HepG2 (cell line): ENCODE results near the gene ZNF71. TPM values are rescaled to one million over a fixed set of nuclear protein-coding genes. Genes with fewer than 3 reads are reported as not detected.
A peak's percentile ranks its signal among the peaks of the same experiment; 100 is the strongest.

ENCODE experiments used
- CAMTA2 ChIP-seq: sonication (generic); formaldehyde crosslinking; IDR thresholded peaks from 2 replicates; pipeline ENCODE4 v1.4.0; 2020; ENCODE audit warnings: mild to moderate bottlenecking, missing genetic modification reagents, borderline replicate concordance
- CBX5 ChIP-seq: sonication (generic); formaldehyde crosslinking; IDR thresholded peaks from 2 replicates; pipeline ENCODE4 v1.4.0; 2020; ENCODE audit warnings: missing genetic modification reagents, borderline replicate concordance
- CREM ChIP-seq, 2 experiments: sonication (generic) in 1 of 2; formaldehyde crosslinking in 1 of 2; IDR thresholded peaks; 2 replicates each; pipeline versions ENCODE4 v1.4.0 to v1.6.1; 2016 to 2020; ENCODE audit warnings: antibody characterized with exemption in 1 of 2, mild to moderate bottlenecking in 1 of 2, missing genetic modification reagents in 1 of 2
- GLI4 ChIP-seq: sonication (generic); formaldehyde crosslinking; IDR thresholded peaks from 2 replicates; pipeline ENCODE4 v1.5.1; 2020; ENCODE audit warnings: missing genetic modification reagents, mild to moderate bottlenecking, moderate library complexity, borderline replicate concordance
- HDAC1 ChIP-seq: sonication (generic); formaldehyde crosslinking; IDR thresholded peaks from 2 replicates; pipeline ENCODE4 v1.5.1; 2020; ENCODE audit warnings: mild to moderate bottlenecking, missing genetic modification reagents
- MEIS2 ChIP-seq: sonication (generic); formaldehyde crosslinking; IDR thresholded peaks from 2 replicates; pipeline ENCODE4 v1.9.0; 2021; ENCODE audit warnings: mild to moderate bottlenecking, missing genetic modification reagents
- MIER2 ChIP-seq: IDR thresholded peaks from 2 replicates; pipeline ENCODE4 v1.6.1; 2016; ENCODE audit warnings: missing biosample characterization, missing genetic modification reagents
- MLLT10 ChIP-seq: sonication (generic); formaldehyde crosslinking; IDR thresholded peaks from 2 replicates; pipeline ENCODE4 v1.4.0; 2020; ENCODE audit warnings: missing genetic modification reagents
- NFIB ChIP-seq: sonication (generic); formaldehyde crosslinking; IDR thresholded peaks from 2 replicates; pipeline ENCODE4 v1.9.0; 2021; ENCODE audit warnings: missing genetic modification reagents, mild to moderate bottlenecking, borderline replicate concordance
- PHF20 ChIP-seq: sonication (generic); formaldehyde crosslinking; IDR thresholded peaks from 2 replicates; pipeline ENCODE4 v1.5.0; 2020; ENCODE audit warnings: mild to moderate bottlenecking, missing genetic modification reagents
- PRMT3 ChIP-seq: sonication (generic); formaldehyde crosslinking; IDR thresholded peaks from 2 replicates; pipeline ENCODE4 v1.8.1; 2022; ENCODE audit warnings: low read depth, mild to moderate bottlenecking, moderate library complexity, missing genetic modification reagents, borderline replicate concordance
- RNF2 ChIP-seq: fragments of 450-650 bp; conservative IDR thresholded peaks from 2 replicates; pipeline ENCODE4 v1.6.1; 2016; ENCODE audit warnings: low read depth
- SP4 ChIP-seq: sonication (generic); formaldehyde crosslinking; IDR thresholded peaks from 2 replicates; pipeline ENCODE4 v1.8.1; 2023; ENCODE audit warnings: mild to moderate bottlenecking, missing genetic modification reagents
- SRY ChIP-seq: sonication (generic); formaldehyde crosslinking; IDR thresholded peaks from 2 replicates; pipeline ENCODE4 v1.8.0; 2022; ENCODE audit warnings: mild to moderate bottlenecking, missing genetic modification reagents
- TGIF2 ChIP-seq: IDR thresholded peaks from 2 replicates; pipeline ENCODE4 v1.6.1; 2016; ENCODE audit warnings: control low read depth, missing compliant biosample characterization
- ZFP62 ChIP-seq: sonication (generic); formaldehyde crosslinking; IDR thresholded peaks from 2 replicates; pipeline ENCODE4 v1.4.0; 2020; ENCODE audit warnings: missing genetic modification reagents
- ZNF224 ChIP-seq: sonication (generic); formaldehyde crosslinking; IDR thresholded peaks from 2 replicates; pipeline ENCODE4 v1.5.0; 2020; ENCODE audit warnings: mild to moderate bottlenecking, missing genetic modification reagents
- ZNF292 ChIP-seq: sonication (generic); formaldehyde crosslinking; IDR thresholded peaks from 2 replicates; pipeline ENCODE4 v1.8.1; 2022; ENCODE audit warnings: mild to moderate bottlenecking, low read depth, missing genetic modification reagents, borderline replicate concordance
- ZNF383 ChIP-seq: sonication (generic); formaldehyde crosslinking; IDR thresholded peaks from 2 replicates; pipeline ENCODE4 v1.4.0; 2020; ENCODE audit warnings: missing genetic modification reagents, mild to moderate bottlenecking, borderline replicate concordance
- ZNF430 ChIP-seq: sonication (generic); formaldehyde crosslinking; IDR thresholded peaks from 2 replicates; pipeline ENCODE4 v1.9.0; 2021; ENCODE audit warnings: mild to moderate bottlenecking, missing genetic modification reagents
- ZNF441 ChIP-seq: sonication (generic); formaldehyde crosslinking; IDR thresholded peaks from 2 replicates; pipeline ENCODE4 v1.7.0; 2021; ENCODE audit warnings: missing genetic modification reagents, borderline replicate concordance
- ZNF577 ChIP-seq: sonication (generic); formaldehyde crosslinking; IDR thresholded peaks from 2 replicates; pipeline ENCODE4 v1.4.0; 2020; ENCODE audit warnings: mild to moderate bottlenecking, low read depth, missing genetic modification reagents, borderline replicate concordance
- ZNF598 ChIP-seq: sonication (generic); formaldehyde crosslinking; IDR thresholded peaks from 2 replicates; pipeline ENCODE4 v1.5.1; 2020; ENCODE audit warnings: mild to moderate bottlenecking, missing genetic modification reagents, borderline replicate concordance
- polyA plus RNA-seq, 8 experiments: library from polyadenylated mRNA; depleted of rRNA in 3 of 8; stranded (reverse) in 7 of 8; unstranded in 1 of 8; fragments of >200 nt; fragmentation: Illumina TruSeq in 4 of 8; extraction: Trizol in 4 of 8; gene quantifications; 2 replicates each; pipeline versions ENCODE4 v1.2.1 to v1.2.3, GENCODE V29; 2011 to 2016; ENCODE audit warnings: low read depth in 4 of 8, missing spikeins in 1 of 8, mixed read lengths in 1 of 8; ENCODE audit not compliant: insufficient read depth in 1 of 8
- total RNA-seq, 5 experiments: library from RNA; depleted of rRNA; stranded (reverse); fragments of >200 nt; fragmentation: Illumina TruSeq; extraction: Trizol; gene quantifications; 2 replicates each; pipeline ENCODE4 v1.2.3, GENCODE V29; 2016; ENCODE audit warnings: low read depth in 1 of 5
- TF ChIP-seq, protein P1 (sequence below): sonication (generic); formaldehyde crosslinking; IDR thresholded peaks from 2 replicates; pipeline ENCODE4 v1.9.0; 2021; ENCODE audit warnings: missing genetic modification reagents, mild to moderate bottlenecking, borderline replicate concordance
- TF ChIP-seq, protein P2 (sequence below): sonication (generic); formaldehyde crosslinking; IDR thresholded peaks from 2 replicates; pipeline ENCODE4 v1.4.0; 2020; ENCODE audit warnings: missing genetic modification reagents
- TF ChIP-seq, protein P3 (sequence below): sonication (generic); formaldehyde crosslinking; IDR thresholded peaks from 2 replicates; pipeline ENCODE4 v1.4.0; 2020; ENCODE audit warnings: missing genetic modification reagents, borderline replicate concordance
- TF ChIP-seq, protein P4 (sequence below): sonication (generic); formaldehyde crosslinking; IDR thresholded peaks from 2 replicates; pipeline ENCODE4 v1.8.1; 2023; ENCODE audit warnings: mild to moderate bottlenecking, inconsistent platforms, moderate library complexity, missing genetic modification reagents, borderline replicate concordance

The ZNF71 gene
- total and polyA plus RNA-seq, 2 of the 13 experiments (the other 11 are each of a cell fraction or from before 2014, with no cell fraction given): 2.2 to 4.4 TPM

DNA sequence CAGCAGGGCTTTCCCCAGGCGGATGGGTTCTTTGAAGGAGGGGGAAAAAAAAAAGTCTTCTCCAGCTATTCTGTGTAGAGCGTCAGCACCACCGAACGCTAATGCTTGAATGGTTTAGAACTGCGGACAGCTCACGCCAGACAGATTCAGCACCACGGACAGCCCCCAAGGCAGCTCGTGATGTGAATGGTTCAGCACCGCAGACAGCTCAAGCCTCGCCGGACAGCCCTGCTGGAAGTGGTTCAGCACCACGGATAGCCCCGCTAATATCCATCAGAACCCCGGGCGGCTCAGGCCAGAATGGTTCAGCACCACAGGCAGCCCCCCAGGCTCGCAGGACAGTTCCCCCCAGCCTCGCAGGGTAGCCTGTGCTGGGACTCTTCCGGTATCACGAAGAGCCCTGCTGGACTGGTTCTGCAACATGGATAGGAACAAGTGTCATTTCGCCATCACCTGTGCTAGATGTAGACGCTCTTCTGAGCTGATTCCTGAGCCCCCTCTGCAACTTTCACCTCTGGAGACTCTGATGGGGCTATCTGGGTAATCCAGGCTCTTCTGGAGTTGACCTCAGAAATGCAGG, 43.0 kb downstream of the ZNF71 start (continued):
- TF ChIP-seq ZNF383: no peak
- 0 out of 2 replicates have a peak, but pooled peaks have one; percentile 28 for TF ChIP-seq NFIB (CRISPR knock-in tag)
- TF ChIP-seq TGIF2 (CRISPR knock-in tag): peak; percentile 99
- TF ChIP-seq RNF2: no peak
- peak; percentile 99 for TF ChIP-seq ZNF224 (CRISPR knock-in tag)
- TF ChIP-seq, protein P1, sequence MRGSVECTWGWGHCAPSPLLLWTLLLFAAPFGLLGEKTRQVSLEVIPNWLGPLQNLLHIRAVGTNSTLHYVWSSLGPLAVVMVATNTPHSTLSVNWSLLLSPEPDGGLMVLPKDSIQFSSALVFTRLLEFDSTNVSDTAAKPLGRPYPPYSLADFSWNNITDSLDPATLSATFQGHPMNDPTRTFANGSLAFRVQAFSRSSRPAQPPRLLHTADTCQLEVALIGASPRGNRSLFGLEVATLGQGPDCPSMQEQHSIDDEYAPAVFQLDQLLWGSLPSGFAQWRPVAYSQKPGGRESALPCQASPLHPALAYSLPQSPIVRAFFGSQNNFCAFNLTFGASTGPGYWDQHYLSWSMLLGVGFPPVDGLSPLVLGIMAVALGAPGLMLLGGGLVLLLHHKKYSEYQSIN: peak; percentile 98
- peak; percentile 98; the same call in 1 of the 2 replicates for TF ChIP-seq ZNF577 (CRISPR knock-in tag)
- peak; percentile 100 for TF ChIP-seq ZNF598 (CRISPR knock-in tag)
- TF ChIP-seq CAMTA2 (CRISPR knock-in tag): peak; percentile 100
- TF ChIP-seq PRMT3 (CRISPR knock-in tag): peak; percentile 100
- TF ChIP-seq SP4: peak; percentile 95
- no peak for TF ChIP-seq CREM (IDR thresholded peaks at IDR 0.05)
- TF ChIP-seq CREM (CRISPR knock-in tag; IDR thresholded peaks at IDR 0.05): peak; percentile 69
- TF ChIP-seq, protein P2, sequence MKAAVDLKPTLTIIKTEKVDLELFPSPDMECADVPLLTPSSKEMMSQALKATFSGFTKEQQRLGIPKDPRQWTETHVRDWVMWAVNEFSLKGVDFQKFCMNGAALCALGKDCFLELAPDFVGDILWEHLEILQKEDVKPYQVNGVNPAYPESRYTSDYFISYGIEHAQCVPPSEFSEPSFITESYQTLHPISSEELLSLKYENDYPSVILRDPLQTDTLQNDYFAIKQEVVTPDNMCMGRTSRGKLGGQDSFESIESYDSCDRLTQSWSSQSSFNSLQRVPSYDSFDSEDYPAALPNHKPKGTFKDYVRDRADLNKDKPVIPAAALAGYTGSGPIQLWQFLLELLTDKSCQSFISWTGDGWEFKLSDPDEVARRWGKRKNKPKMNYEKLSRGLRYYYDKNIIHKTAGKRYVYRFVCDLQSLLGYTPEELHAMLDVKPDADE (CRISPR knock-in tag): peak; percentile 100
- no peak for TF ChIP-seq ZFP62 (CRISPR knock-in tag)
- TF ChIP-seq, protein P3, sequence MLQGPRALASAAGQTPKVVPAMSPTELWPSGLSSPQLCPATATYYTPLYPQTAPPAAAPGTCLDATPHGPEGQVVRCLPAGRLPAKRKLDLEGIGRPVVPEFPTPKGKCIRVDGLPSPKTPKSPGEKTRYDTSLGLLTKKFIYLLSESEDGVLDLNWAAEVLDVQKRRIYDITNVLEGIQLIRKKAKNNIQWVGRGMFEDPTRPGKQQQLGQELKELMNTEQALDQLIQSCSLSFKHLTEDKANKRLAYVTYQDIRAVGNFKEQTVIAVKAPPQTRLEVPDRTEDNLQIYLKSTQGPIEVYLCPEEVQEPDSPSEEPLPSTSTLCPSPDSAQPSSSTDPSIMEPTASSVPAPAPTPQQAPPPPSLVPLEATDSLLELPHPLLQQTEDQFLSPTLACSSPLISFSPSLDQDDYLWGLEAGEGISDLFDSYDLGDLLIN (CRISPR knock-in tag): peak; percentile 100; the same call in 1 of the 2 replicates
- TF ChIP-seq MIER2 (CRISPR knock-in tag): peak; percentile 100
- TF ChIP-seq CBX5 (CRISPR knock-in tag): peak; percentile 99
- peak; percentile 99 for TF ChIP-seq MLLT10 (CRISPR knock-in tag)
- peak; percentile 99 for TF ChIP-seq ZNF441 (CRISPR knock-in tag)
- peak; percentile 83 for TF ChIP-seq PHF20
- TF ChIP-seq, protein P4, sequence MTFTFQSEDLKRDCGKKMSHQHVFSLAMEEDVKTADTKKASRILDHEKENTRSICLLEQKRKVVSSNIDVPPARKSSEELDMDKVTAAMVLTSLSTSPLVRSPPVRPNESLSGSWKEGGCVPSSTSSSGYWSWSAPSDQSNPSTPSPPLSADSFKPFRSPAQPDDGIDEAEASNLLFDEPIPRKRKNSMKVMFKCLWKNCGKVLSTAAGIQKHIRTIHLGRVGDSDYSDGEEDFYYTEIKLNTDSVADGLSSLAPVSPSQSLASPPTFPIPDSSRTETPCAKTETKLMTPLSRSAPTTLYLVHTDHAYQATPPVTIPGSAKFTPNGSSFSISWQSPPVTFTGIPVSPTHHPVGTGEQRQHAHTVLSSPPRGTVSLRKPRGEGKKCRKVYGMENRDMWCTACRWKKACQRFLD (CRISPR knock-in tag): peak; percentile 100
- TF ChIP-seq MEIS2 (CRISPR knock-in tag): peak; percentile 100
- TF ChIP-seq ZNF292 (CRISPR knock-in tag): peak; percentile 71; the same call in 1 of the 2 replicates
- peak; percentile 100 for TF ChIP-seq GLI4 (CRISPR knock-in tag)
- TF ChIP-seq SRY: peak; percentile 100
- peak; percentile 95 for TF ChIP-seq HDAC1 (CRISPR knock-in tag)
- peak; percentile 100 for TF ChIP-seq ZNF430
